Neutrophil (primary cell): ENCODE results near the gene FHAD1.

ENCODE experiments used
- H3K27ac ChIP-seq: fragments of 200-600 bp; sonication (generic); 2 replicates; pipeline ENCODE4 v1.5.1; 2016; ENCODE audit warnings: mild to moderate bottlenecking, moderate library complexity
- H3K27me3 ChIP-seq: fragments of 200-600 bp; sonication (generic); 2 replicates; pipeline ENCODE4 v1.6.0; 2016; ENCODE audit warnings: mild to moderate bottlenecking
- H3K36me3 ChIP-seq: fragments of 200-600 bp; sonication (generic); 2 replicates; pipeline ENCODE4 v1.5.1; 2017
- H3K4me1 ChIP-seq, 2 experiments: fragments of 200-600 bp in 1 of 2; sonication (generic) in 1 of 2; 1 replicate in 1 of 2; 2 replicates in 1 of 2; pipeline versions ENCODE4 v1.5.1 to v1.6.1; 2013 to 2016; ENCODE audit warnings: low read depth in 1 of 2, low read length in 1 of 2, mild to moderate bottlenecking in 1 of 2, moderate library complexity in 1 of 2; ENCODE audit not compliant: control insufficient read depth in 1 of 2, insufficient read depth in 1 of 2
- H3K4me3 ChIP-seq, 2 experiments: fragments of 200-600 bp in 1 of 2; sonication (generic) in 1 of 2; 1 replicate in 1 of 2; 2 replicates in 1 of 2; pipeline ENCODE4 v1.5.1; 2013 to 2016; ENCODE audit warnings: low read depth in 1 of 2, low read length in 1 of 2, mild to moderate bottlenecking in 1 of 2, moderate library complexity in 1 of 2
- H3K9me3 ChIP-seq: fragments of 200-600 bp; sonication (generic); 2 replicates; pipeline ENCODE4 v1.5.1; 2016
- TF ChIP-seq, protein P1 (sequence below): fragments of 200-600 bp; sonication (generic); IDR thresholded peaks from 2 replicates; pipeline ENCODE4 v1.5.1; 2016; ENCODE audit warnings: antibody characterized with exemption

Gene FHAD1

DNA sequence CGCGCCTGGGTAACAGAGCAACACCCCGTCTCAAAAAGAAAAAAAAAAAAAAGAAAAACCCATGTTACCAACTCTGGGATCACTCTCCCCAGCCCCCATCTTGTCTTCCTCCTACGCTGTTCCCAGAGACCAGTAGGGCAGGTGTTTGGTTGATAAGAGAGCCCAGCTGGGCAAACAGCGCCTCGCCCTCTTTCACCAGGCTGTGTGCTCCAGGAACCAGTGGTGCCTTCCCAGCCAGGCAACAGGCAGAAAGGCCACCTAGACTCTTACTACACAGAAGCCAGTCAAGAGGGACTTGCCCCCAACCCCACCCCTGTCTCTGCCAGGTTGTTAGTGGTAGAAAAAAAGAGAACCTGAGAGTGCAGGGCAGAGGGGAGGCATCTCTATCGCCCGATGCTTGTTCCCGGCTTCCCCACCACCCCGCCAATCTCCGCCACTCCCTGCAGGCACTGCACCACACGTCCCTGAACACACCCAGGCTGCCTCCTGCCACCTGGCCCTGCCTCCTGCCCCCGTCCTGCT, 177.2 kb downstream of the FHAD1 start:
- Histone ChIP-seq H3K4me3 (no peak overlapping the region), H3K27ac (peak overlapping the region; percentile 57), H3K36me3 (peaks cover 96% of the 10 kb centered on the region), H3K27me3 (no peaks in the 10 kb centered on the region), H3K9me3 (no peaks in the 10 kb centered on the region), H3K4me1 (peaks cover 35 to 49% of the 10 kb centered on the region in 2 experiments)
- TF ChIP-seq, protein P1, sequence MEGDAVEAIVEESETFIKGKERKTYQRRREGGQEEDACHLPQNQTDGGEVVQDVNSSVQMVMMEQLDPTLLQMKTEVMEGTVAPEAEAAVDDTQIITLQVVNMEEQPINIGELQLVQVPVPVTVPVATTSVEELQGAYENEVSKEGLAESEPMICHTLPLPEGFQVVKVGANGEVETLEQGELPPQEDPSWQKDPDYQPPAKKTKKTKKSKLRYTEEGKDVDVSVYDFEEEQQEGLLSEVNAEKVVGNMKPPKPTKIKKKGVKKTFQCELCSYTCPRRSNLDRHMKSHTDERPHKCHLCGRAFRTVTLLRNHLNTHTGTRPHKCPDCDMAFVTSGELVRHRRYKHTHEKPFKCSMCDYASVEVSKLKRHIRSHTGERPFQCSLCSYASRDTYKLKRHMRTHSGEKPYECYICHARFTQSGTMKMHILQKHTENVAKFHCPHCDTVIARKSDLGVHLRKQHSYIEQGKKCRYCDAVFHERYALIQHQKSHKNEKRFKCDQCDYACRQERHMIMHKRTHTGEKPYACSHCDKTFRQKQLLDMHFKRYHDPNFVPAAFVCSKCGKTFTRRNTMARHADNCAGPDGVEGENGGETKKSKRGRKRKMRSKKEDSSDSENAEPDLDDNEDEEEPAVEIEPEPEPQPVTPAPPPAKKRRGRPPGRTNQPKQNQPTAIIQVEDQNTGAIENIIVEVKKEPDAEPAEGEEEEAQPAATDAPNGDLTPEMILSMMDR = no peak

DNA sequence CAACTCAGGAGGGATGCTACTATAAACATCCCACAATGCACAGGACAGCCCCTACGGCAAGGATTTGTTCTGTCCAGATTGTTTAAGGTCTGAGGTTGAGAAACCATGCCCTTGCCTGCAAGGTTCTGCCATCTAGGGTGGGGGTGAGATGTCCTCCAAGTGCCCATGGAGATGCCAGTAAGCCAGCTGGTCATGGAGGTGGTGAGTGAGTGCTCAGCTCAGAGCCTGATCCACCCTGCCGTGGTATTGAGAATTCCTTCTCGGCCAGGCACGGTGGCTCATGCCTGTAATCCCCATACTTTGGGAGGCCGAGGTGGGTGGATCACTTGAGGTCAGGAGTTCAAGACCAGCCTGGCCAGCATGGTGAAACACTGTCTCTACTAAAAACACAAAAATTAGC, 178.0 kb downstream of the FHAD1 start:
- H3K4me3 ChIP-seq = no peak overlapping the region
- H3K9me3 ChIP-seq = no peaks in the 10 kb centered on the region
- no peaks in the 10 kb centered on the region for H3K27me3 ChIP-seq
- H3K27ac ChIP-seq = peak overlapping the region; percentile 57
- TF ChIP-seq, protein P1 = no peak
- peaks cover 27 to 41% of the 10 kb centered on the region in 2 experiments for H3K4me1 ChIP-seq
- peaks cover 96% of the 10 kb centered on the region for H3K36me3 ChIP-seq

DNA sequence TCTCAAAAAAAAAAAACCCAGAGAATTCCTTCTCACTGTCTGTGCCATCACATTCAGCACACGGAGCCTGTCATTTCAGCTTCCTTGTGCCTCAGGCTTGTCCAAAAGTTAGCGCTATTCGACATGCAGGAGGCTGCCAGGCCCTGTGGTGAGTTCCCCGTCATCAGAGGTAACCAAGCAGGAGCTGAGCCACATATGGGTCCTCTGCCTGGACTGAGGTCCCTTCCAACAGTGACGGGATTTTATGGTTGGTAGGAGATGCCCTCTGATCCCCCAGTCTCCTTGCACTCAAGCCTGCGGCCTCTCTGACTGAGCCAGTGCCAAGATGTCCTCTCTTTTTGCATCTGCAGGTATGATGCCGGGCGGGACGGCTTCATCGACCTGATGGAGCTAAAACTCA, 178.5 kb downstream of the FHAD1 start:
- Histone ChIP-seq H3K36me3 (peaks cover 96% of the 10 kb centered on the region), H3K9me3 (no peaks in the 10 kb centered on the region), H3K27me3 (no peaks in the 10 kb centered on the region), H3K4me3 (no peak overlapping the region), H3K4me1 (peaks cover 26 to 36% of the 10 kb centered on the region in 2 experiments), H3K27ac (peak overlapping the region; percentile 82)
- TF ChIP-seq, protein P1 = no peak

DNA sequence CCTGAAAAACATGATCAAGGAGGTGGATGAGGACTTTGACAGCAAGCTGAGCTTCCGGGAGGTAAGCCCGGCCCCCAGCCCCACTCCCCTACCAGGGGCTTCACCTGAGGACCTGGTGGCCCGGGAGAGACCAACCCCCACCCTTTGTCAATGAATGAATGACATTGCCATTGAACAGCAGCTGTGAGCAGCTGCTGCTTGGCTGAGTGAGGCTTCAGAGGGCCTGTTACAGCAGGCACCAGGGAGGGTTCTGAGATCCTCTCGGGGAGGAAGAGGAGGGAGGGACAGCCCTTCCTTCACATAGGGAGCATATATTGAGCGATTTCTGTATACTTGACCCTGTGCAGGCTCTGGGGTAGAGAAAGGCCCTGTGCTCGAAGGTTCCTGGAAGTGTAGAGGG, 178.9 kb downstream of the FHAD1 start:
- TF ChIP-seq, protein P1 = no peak
- peaks cover 96% of the 10 kb centered on the region for H3K36me3 ChIP-seq
- no peaks in the 10 kb centered on the region for H3K27me3 ChIP-seq
- H3K4me1 ChIP-seq = peaks cover 22 to 33% of the 10 kb centered on the region in 2 experiments
- peak overlapping the region; percentile 82 for H3K27ac ChIP-seq
- no peak overlapping the region for H3K4me3 ChIP-seq
- H3K9me3 ChIP-seq = no peaks in the 10 kb centered on the region

DNA sequence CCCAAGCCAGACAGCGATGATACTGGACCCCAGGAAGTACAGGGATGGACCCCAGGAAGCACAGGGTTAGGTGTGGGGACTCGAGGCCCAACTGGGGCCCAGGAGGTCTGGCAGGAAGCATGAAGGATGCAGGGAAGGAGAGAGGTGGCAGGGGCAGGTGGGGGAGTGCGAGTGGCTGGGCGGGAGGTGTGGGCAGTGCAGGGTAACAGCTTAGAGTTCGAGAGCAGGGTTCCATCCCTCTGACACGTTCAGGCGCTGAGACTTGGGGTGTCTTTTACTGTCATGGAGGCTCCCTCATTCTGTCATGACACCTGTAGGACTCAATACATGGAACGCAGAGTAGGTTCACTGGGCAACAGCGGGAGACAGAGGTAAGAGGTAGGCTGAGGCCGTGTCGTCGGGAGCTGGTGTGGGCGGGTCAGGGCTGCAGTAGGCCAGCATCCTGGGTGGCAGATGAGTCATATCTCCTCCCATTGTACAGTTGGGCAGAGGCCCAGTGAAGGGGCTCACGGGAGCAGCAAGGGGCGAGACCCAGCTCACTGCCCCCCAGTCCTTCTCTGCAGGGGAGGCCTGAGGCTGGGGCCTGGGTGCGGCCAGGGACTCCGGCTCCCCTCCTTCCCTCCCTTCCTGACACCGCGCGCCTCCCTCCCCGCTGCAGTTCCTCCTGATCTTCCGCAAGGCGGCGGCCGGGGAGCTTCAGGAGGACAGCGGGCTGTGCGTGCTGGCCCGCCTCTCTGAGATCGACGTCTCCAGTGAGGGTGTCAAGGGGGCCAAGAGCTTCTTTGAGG, 179.7 kb downstream of the FHAD1 start:
- TF ChIP-seq, protein P1 = no peak
- H3K9me3 ChIP-seq = no peaks in the 10 kb centered on the region
- peak overlapping the region; percentile 82 for H3K27ac ChIP-seq
- H3K36me3 ChIP-seq = peaks cover 96% of the 10 kb centered on the region
- H3K4me3 ChIP-seq = no peak overlapping the region
- H3K4me1 ChIP-seq = peaks cover 15 to 33% of the 10 kb centered on the region in 2 experiments
- no peaks in the 10 kb centered on the region for H3K27me3 ChIP-seq
